ENCODE measurements around the gene SOWAHA. TPM values are rescaled to one million over a fixed set of nuclear protein-coding genes. Genes with fewer than 3 reads are reported as not detected.

The SOWAHA gene
- total RNA-seq, 1 donor: under 0.01 TPM

DNA sequence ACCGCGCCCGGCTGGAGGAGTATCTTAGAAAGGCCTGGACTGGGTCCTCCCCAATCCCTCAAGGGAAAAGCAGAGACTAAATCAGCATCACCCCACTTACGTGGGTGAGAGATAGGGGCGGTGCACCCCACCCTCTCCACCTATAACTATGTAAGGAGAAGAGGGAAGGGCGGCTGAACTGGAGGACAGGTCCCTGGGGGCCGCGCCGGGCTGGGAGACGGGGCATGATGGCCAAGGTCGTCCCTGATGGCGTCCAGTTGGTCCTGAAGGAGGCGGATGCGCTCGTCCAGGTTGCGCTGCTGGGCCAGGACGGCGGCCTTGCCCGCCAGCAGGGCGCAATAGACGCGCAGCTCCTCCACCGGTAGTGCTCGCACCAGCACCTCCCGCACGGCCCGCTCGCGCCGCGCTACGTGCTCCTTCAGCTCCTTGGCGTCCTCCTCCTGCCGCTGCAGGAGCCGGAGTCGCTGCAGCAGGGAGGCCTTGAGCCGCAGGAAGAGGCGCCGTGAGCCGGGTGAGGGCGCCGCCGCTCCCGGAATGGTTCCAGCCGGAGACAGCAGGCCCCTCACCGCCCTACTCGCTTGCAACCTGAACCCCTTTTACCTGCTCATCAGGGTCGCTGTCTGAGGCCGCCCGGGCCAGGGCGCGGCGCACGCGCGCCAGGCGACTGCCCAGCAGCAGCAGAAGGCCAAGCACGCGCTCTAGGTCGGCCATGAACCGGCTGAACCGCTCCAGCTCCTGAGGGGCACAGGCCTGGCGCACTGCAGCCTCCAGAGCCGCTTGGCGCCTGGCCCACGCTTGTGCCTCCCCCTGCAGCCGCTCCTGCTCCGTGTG, 9.8 kb downstream of the SOWAHA start:
- Histone ChIP-seq H4K20me1 (ENCODE audit: insufficient read depth, low read length) (no peaks in the 10 kb centered on the region), H3K4me2 (ENCODE audit: insufficient read depth, low read length) (no peak overlapping the region), H3K79me2 (ENCODE audit: insufficient read depth, low read length) (peaks cover 3% of the 10 kb centered on the region), H3K4me1 (ENCODE audit: insufficient read depth, low read length) (peaks cover 3% of the 10 kb centered on the region), H3K4me3 (ENCODE audit: insufficient read depth, low read length) (no peak overlapping the region), H2AFZ (ENCODE audit: low read length) (no peak overlapping the region), H3K36me3 (ENCODE audit: insufficient read depth, low read length) (peaks cover 6% of the 10 kb centered on the region), H3K9me3 (ENCODE audit: low read depth, low read length) (no peaks in the 10 kb centered on the region), H3K27ac (ENCODE audit: low read depth, low read length) (no peak overlapping the region), H3K27me3 (ENCODE audit: insufficient read depth, low read length) (no peaks in the 10 kb centered on the region)
- DNase-seq (ENCODE audit: insufficient read length, low spot score, missing footprints): peak; percentile 73
- TF ChIP-seq, protein P1, sequence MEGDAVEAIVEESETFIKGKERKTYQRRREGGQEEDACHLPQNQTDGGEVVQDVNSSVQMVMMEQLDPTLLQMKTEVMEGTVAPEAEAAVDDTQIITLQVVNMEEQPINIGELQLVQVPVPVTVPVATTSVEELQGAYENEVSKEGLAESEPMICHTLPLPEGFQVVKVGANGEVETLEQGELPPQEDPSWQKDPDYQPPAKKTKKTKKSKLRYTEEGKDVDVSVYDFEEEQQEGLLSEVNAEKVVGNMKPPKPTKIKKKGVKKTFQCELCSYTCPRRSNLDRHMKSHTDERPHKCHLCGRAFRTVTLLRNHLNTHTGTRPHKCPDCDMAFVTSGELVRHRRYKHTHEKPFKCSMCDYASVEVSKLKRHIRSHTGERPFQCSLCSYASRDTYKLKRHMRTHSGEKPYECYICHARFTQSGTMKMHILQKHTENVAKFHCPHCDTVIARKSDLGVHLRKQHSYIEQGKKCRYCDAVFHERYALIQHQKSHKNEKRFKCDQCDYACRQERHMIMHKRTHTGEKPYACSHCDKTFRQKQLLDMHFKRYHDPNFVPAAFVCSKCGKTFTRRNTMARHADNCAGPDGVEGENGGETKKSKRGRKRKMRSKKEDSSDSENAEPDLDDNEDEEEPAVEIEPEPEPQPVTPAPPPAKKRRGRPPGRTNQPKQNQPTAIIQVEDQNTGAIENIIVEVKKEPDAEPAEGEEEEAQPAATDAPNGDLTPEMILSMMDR (IDR thresholded peaks at IDR 0.05; ENCODE audit: extremely low read depth, low read depth, low read length): no peak

DNA sequence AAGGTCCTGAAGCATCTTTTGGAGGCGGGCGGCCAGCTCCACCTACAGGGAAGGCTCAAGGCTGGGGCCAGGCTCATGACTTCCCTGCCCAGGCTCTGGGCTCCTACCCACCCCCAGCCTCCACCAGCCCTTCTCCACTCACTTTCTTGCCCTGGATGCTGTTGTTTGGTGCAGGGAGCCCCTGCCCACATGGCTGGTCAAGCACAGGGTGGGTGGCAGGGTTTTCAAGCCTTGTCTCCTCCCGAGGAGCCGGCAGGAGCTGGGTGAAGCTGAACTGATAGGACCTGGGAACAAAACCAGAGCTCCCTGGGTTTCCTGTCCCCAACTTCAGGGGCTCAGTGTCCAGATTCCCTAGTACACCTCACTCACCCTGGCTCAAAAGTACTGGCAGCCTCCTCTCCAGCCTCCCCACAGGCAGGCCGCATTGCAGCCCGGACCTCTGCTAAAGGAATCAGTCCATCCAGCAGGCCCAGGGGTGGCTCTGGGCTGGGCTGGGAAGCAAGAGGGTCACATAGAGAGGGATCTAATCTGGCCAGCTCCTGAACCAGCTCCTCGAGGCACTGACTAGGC, 10.5 kb downstream of the SOWAHA start:
- Histone ChIP-seq H3K27me3 (ENCODE audit: insufficient read depth, low read length) (no peaks in the 10 kb centered on the region), H3K9me3 (ENCODE audit: low read depth, low read length) (no peaks in the 10 kb centered on the region), H2AFZ (ENCODE audit: low read length) (no peak overlapping the region), H4K20me1 (ENCODE audit: insufficient read depth, low read length) (peaks cover 3% of the 10 kb centered on the region), H3K4me3 (ENCODE audit: insufficient read depth, low read length) (no peak overlapping the region), H3K79me2 (ENCODE audit: insufficient read depth, low read length) (peaks cover 5% of the 10 kb centered on the region), H3K27ac (ENCODE audit: low read depth, low read length) (no peak overlapping the region), H3K4me2 (ENCODE audit: insufficient read depth, low read length) (no peak overlapping the region), H3K36me3 (ENCODE audit: insufficient read depth, low read length) (peaks cover 6% of the 10 kb centered on the region), H3K4me1 (ENCODE audit: insufficient read depth, low read length) (peaks cover 3% of the 10 kb centered on the region)
- TF ChIP-seq, protein P1 (IDR thresholded peaks at IDR 0.05; ENCODE audit: extremely low read depth, low read depth, low read length): no peak
- peak; percentile 78 for DNase-seq (ENCODE audit: insufficient read length, low spot score, missing footprints)

DNA sequence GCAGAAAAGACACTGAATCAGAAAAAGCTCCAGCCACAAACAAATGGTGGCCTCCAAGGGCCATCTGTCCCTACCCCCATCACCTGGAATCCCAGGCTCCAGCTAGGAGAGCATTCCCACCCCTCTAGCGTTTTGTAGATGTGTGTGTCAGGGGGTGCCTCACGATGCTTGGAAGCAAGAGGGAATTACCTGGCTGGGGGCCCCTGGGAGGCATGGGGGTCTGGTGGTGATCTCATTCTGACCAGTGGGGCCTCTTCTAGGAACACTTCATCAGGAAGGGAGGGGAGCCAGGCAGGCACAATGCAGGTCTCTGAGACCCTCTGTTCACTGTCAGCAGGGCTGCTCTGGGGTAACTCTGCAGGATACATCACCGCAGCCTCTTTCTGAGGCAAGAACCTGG, 11.3 kb downstream of the SOWAHA start:
- DNase-seq (ENCODE audit: insufficient read length, low spot score, missing footprints): peak; percentile 52
- peaks cover 7% of the 10 kb centered on the region for H4K20me1 ChIP-seq (ENCODE audit: insufficient read depth, low read length)
- H3K4me3 ChIP-seq (ENCODE audit: insufficient read depth, low read length): no peak overlapping the region
- H3K79me2 ChIP-seq (ENCODE audit: insufficient read depth, low read length): peaks cover 13% of the 10 kb centered on the region
- no peak overlapping the region for H3K27ac ChIP-seq (ENCODE audit: low read depth, low read length)
- no peaks in the 10 kb centered on the region for H3K9me3 ChIP-seq (ENCODE audit: low read depth, low read length)
- H3K27me3 ChIP-seq (ENCODE audit: insufficient read depth, low read length): no peaks in the 10 kb centered on the region
- no peak overlapping the region for H2AFZ ChIP-seq (ENCODE audit: low read length)
- TF ChIP-seq, protein P1 (IDR thresholded peaks at IDR 0.05; ENCODE audit: extremely low read depth, low read depth, low read length): no peak
- no peak overlapping the region for H3K4me2 ChIP-seq (ENCODE audit: insufficient read depth, low read length)
- H3K36me3 ChIP-seq (ENCODE audit: insufficient read depth, low read length): peaks cover 6% of the 10 kb centered on the region
- peaks cover 5% of the 10 kb centered on the region for H3K4me1 ChIP-seq (ENCODE audit: insufficient read depth, low read length)
